GM18511 (cell line): ENCODE measurements around the gene DUSP5.
A peak's percentile ranks its signal among the peaks of the same experiment; 100 is the strongest.

Source experiments
- ATAC-seq: cut with Tn5 transposase; IDR thresholded peaks from one replicate; pipeline ENCODE4 v1.9.1; 2021; ENCODE audit warnings: mild to moderate bottlenecking, moderate library complexity; ENCODE audit not compliant: unreplicated experiment

DUSP5 gene

GRCh38 chr10:110499796-110500514 lies 2.2 kb downstream of the DUSP5 start:
- no peak for ATAC-seq

- ATAC-seq = no peak
Measured at GRCh38 chr10:110500515-110500905, 2.8 kb downstream of the DUSP5 start.

DNA sequence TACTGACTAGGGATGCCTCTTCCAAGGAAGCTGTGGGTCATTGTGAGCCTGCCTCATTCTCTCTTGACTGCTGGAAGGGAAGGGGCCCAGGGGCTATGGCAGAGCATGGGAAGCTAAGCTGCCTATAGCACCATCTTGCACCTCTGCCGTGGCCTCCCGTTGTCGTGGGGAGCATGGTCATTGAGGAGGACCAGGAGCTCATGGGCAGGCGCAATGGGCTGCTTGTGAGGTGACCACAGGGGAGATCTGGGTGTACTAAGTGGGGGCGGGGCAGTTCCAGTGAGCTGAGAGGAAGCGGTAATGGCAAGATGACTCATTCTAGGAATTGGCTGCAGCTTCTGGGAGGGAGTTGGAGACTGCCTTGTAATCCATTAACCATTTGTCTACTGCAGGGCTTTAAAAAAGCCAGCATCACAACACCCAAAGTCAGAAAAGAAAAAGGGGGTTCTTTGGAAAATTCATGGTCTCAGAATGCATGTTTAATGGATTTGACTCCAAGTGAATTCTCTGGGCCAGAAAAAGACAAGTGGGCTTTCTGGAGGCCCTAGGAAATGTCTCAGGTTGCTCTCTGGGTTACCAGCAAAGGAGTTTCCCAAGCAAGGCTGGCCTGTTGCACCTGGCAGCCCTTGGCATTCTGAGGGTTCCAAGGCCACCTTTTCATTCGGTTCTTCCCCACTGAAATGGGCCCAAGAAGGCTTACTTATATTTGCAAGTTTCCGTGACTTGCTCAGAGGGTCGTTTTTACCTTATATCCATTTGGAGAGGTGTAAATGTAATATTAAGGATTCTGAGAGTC lies 3.6 kb downstream of the DUSP5 start:
- peak; percentile 21 for ATAC-seq

- ATAC-seq = no peak
Measured at GRCh38 chr10:110502072-110502845, 4.6 kb downstream of the DUSP5 start.

GRCh38 chr10:110502851-110503301 lies 5.2 kb downstream of the DUSP5 start:
- ATAC-seq = peak; percentile 37

- ATAC-seq = no peak
Measured at GRCh38 chr10:110503528-110504110, 5.9 kb downstream of the DUSP5 start.

GRCh38 chr10:110504111-110504735 lies 6.5 kb downstream of the DUSP5 start:
- ATAC-seq = peak; percentile 60

DNA sequence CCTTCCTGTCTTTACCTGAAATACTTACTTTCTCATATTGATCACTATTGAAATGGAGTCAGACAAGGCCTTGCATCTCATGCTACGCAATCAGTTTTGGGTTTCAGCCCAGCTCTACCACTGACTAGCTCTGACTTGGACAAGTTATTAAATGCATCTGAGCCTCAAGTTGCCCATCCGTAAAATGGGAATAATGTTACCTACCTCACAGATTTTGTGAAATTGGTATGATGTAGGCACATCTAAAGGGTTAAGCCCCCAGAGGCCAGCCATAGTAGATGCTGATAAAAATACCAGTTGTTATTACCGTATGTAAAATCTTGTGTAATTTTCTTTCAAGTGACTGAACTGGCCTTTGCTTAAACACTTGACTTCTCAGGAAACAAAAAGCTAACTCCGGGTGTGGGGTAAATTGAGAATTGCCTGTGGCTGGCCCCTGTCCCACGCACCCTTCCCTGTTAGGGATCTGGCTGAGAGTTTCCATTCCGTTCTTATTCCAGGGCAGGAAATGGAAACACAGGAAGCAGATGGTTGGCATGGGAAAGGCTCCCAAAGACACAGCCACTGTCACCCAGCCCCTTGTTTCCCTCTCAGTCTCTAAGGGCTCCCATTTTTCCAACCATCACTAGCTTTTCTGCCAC lies 7.5 kb downstream of the DUSP5 start:
- no peak for ATAC-seq

- ATAC-seq = no peak
Measured at GRCh38 chr10:110506448-110506847, 8.7 kb downstream of the DUSP5 start.

GRCh38 chr10:110507346-110507745 lies 9.6 kb downstream of the DUSP5 start:
- no peak for ATAC-seq

DNA sequence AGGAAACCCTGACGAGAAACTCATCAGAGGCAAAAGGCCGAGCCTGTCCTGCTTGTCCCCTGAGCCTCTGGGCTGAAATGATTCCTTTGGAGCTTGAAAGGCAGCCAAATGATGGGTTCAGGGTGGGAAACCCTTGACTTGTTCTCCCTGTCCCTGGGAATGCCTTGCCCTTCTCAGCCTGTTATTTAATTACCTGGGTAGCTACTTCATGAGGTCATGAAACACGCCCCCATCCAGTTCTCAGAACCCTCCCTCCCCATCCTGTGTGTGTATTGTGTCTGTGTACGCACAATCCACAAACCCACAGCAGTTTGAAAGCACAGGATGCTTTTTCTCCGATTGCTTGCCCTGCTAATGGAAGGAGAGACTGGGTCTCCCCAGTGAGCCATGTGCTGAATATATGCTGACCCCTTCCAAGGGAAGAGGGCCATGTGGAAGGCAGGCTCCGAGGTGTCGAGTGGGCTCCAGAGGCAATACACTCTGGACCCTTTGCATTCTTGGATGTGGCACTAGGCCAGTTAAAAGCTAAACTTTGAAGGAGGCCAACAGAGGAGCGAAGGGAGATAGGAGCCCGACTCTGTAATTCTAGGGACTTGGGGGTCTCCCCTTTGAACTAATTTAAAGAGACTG lies 10.6 kb downstream of the DUSP5 start:
- no peak for ATAC-seq

- no peak for ATAC-seq
Measured at GRCh38 chr10:110508806-110509544, 11.3 kb downstream of the DUSP5 start.

DNA sequence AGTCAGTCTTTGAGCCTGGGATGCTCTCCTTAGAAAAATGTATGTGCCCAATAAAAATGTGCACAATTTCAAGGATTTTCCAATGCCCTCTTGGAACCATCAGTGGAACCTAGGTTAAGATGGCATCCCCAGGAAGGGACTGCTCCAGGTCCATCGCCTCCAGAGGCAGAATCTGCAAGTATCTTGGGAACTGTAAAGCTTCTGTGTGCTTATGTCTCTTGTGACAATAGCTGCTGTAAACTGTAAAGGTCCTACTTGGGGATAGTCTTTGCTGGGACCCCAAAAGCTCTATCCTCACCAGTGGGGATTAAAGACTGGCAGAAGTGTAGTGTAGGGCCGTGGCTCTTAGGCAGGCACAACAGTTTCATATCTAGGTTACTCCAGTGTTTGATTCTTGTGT lies 11.9 kb downstream of the DUSP5 start:
- ATAC-seq = no peak

- ATAC-seq = no peak
Measured at GRCh38 chr10:110510086-110510485, 12.4 kb downstream of the DUSP5 start.

GRCh38 chr10:110510730-110511129 lies 13.0 kb downstream of the DUSP5 start:
- no peak for ATAC-seq

DNA sequence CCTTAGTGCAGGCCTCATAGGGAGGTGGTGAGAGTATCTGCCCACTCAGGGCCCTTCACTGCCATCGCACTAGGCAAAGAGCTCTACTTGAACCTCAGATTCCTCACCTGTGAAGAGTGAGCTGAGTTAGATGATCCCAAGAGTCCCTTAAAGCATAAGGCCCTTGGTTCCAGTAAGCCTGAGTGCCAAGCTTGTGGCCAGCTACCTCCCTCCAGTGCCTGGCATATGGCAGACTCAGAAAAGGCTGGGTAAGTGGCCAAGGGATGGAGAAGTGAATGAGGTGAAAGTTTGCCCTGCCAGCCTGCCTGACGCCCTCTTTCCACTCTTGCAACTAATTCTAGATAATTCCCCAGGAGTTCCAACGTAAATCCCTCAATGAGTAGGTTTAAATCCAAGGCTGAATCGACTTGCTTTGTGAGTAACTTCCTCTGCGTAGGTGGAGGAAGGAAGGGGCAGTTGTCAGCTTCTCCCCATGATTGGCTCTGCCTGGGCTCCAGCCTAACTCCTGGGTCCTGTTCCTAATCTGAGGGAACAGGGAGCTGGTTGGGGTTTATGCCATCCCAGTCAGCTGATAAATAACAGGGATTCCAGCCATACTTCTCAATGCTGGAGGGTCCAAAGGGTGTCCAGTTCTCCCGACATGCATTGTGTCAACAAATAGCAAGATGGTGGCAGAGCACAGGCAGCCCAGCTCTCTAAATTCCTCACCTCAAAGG lies 14.2 kb downstream of the DUSP5 start:
- no peak for ATAC-seq

DNA sequence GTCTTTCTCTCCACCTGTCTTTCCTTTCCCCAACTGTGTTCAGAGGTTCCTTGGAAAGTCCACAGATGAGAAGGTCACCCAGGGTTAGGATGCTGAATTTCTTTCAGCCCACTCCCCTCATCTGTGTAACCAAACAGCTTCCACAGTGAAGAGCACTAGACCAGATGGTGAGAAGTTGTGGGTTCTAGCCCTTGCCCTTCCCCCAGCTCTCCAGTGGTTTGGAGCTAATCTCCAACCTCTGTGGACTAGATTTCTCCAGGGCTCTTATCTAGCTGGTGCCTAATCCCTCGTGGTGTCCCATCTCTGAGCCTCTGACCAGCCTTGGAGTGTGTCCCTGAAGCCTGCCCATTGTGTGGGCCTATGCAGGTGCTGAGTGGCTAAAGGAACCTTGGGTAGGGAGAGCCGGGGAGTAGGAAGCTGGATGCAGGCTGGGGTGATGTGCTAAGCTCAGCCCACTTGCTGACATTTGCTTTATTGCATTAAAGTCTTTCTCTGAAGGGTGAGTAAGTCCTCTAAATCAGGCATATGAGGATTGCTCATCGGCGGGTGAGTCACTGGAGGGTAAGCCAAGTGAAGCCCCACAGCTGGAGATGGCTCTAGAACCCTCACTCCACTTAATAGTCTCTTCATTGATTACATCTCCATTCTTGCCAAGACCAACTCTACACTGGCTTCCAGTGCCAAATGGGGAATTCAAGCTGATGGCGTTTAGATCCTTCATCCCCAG lies 14.9 kb downstream of the DUSP5 start:
- ATAC-seq = no peak

DNA sequence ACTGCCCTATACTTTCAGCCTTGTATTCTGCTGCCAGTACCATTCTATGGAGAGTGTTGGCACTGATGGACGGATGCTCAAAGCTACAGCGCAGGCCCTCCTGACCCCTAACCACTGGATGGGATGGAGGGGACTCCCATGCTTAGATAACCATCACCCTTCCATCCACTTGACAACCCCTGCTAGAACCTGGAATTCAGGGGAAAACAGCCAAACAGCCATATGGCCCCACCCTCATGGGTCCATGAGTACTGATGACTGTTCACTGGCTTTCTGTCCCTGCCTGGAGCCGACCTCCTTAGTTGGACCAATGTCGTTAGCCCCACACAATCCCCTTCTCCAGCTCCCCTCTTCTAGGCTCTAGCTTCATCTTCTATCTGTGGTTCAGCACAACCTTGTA lies 16.2 kb downstream of the DUSP5 start:
- no peak for ATAC-seq
